ENCODE data around the gene ATRIP. TPM values are rescaled to one million over a fixed set of nuclear protein-coding genes. Genes with fewer than 3 reads are reported as not detected.

ATRIP gene
- total and polyA plus RNA-seq, 2 of the 4 experiments (the other 2 are of a cell fraction), result 6.8 to 10.8 TPM

DNA sequence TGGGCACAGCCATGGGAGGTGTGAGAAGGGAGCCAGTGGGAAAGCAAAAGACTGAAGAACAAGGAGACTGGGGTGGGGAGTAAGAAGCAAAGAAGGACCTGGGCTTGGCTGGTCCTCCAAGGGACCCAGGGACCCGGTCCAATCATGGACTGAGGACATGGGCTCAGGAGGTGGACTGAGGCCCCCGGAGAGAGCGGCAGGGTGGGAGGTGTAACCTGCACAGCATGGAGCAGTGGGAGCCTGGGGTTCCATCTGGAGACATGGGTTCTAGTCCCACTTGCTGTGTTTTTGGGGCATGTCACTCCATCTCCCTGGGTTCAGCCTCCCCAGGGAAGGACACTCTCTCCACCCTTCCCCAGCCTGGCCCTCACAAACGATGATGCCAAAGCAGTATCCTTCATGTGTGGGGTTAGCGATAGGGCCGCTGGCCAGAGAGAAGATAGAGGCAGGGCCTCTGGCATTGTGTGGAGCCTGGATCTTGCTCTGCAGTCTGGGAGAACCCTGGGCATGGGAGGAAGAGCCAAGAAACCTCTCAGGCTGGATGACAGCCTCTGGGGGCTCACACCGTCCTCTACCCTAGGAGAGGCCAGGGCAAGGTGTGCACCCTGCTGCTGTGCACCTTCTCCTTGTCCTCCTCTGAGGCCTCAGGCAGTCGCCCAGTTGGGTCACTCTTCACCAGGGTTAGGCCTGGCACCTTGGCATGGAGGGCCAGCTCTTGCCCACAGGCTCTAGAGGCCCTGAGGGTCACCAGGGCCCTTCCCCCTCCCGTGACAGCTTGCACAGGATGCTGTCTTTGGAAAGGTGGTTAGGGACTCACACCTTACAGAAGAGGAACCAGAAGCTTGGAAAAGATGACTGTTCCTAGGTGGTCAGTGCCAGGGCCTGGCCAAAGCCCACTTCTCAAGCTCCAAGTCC lies 48.5 kb upstream of the ATRIP start (continued):
- no peak for TF ChIP-seq BHLHE40 (IDR thresholded peaks at IDR 0.05; ENCODE audit: low read depth, low read length)

- Histone ChIP-seq H2AK5ac (ENCODE audit: low read depth, low read length) (no peak overlapping the region), H3K4ac (ENCODE audit: low read depth, low read length) (no peak overlapping the region), H2BK5ac (ENCODE audit: low read depth, low read length, poor library complexity, severe bottlenecking) (no peak overlapping the region), H3K18ac (ENCODE audit: low read depth, low read length) (no peak overlapping the region), H3K23ac (ENCODE audit: low read depth, low read length) (no peak overlapping the region), H4K8ac (ENCODE audit: low read depth in 2 of 2, low read length in 2 of 2) (no peak overlapping the region), H3K9me1 (ENCODE audit: insufficient read depth, low read length) (peaks cover 7% of the 10 kb centered on the region; the same call in 1 of the 2 replicates), H3K56ac (ENCODE audit: extremely low read depth, insufficient read depth, low read length) (no peak overlapping the region), H2BK15ac (ENCODE audit: low read depth, low read length) (no peak overlapping the region), H3K9ac (ENCODE audit: low read depth, low read length) (no peak overlapping the region), H3K4me3 (ENCODE audit: insufficient read depth, low read depth, low read length) (no peak overlapping the region), H2AFZ (replicated peaks; ENCODE audit: low read length, poor library complexity) (no peak overlapping the region), H3K4me1 (ENCODE audit: control insufficient read depth, insufficient read depth, low read length) (peaks cover 7% of the 10 kb centered on the region), H3K4me2 (ENCODE audit: low read depth, low read length) (no peak overlapping the region), H3K9me3 (ENCODE audit: control insufficient read depth, insufficient read depth, low read length) (no peaks in the 10 kb centered on the region), H3K36me3 (ENCODE audit: control insufficient read depth, insufficient read depth, low read length) (peaks cover 4% of the 10 kb centered on the region; the same call in 1 of the 2 replicates), H4K20me1 (ENCODE audit: insufficient read depth, low read length) (no peaks in the 10 kb centered on the region), H2BK120ac (ENCODE audit: low read depth, low read length) (no peak overlapping the region), H4K91ac (ENCODE audit: insufficient read depth, low read depth, low read length) (no peak overlapping the region), H3K14ac (replicated peaks; ENCODE audit: low read depth, low read length) (no peak overlapping the region), H2AK9ac (replicated peaks; ENCODE audit: low read depth, low read length, poor library complexity) (peak overlapping the region; percentile 48), H3K27me3 (ENCODE audit: control insufficient read depth, insufficient read depth, low read length) (peaks cover 11% of the 10 kb centered on the region), H2BK20ac (ENCODE audit: low read depth, low read length) (no peak overlapping the region), H4K5ac (ENCODE audit: low read depth, low read length) (no peak overlapping the region), H3K79me1 (ENCODE audit: low read depth in 1 of 2, low read length in 2 of 2) (no peaks in the 10 kb centered on the region), H3K27ac (ENCODE audit: insufficient read depth, low read length) (no peak overlapping the region)
- ChIA-PET CTCF (interaction anchor here (4.8 kb wide), 1 partner anchor 37 kb away, joined by 65 read pairs; no protein-coding TSS in a partner anchor), POLR2A (ENCODE audit: unreplicated experiment) (no interaction called here)
- in situ Hi-C loops (cut with MboI; ENCODE audit: low sequenced_read_pairs) (no loop called here), intact Hi-C loops (cut with micrococcal nuclease) (no loop called here), dilution Hi-C loops (cut with HindIII; ENCODE audit: low sequenced_read_pairs, unreplicated experiment) (no loop called here)
- BruUV-seq (replicated peaks), result no TSS peak
- DNase-seq, result no peak
- ATAC-seq (ENCODE audit: low read depth), result no peak
- 94% methylated on average over 6 of the region's 11 CpGs; no CpG with 5 or more reads in 1 of the 2 experiments for WGBS, 2 experiments (ENCODE audit: extremely low coverage in 2 of 2, insufficient read length in 1 of 2)
- no peak for TF ChIP-seq RCOR1 (IDR thresholded peaks at IDR 0.05; ENCODE audit: insufficient replicate concordance, low read length)
- TF ChIP-seq MAZ (IDR thresholded peaks at IDR 0.05; ENCODE audit: borderline replicate concordance, low read depth, low read length), result no peak
- no peak for TF ChIP-seq CHD1 (IDR thresholded peaks at IDR 0.05; ENCODE audit: low read depth, low read length)
- TF ChIP-seq RAD21 (IDR thresholded peaks at IDR 0.05; ENCODE audit: low read length), result no peak
- no peak for TF ChIP-seq USF2 (IDR thresholded peaks at IDR 0.05; ENCODE audit: low read depth, low read length)
- TF ChIP-seq NFE2L2 (IDR thresholded peaks at IDR 0.05; ENCODE audit: low read depth, low read length), result no peak
- TF ChIP-seq SMC3 (IDR thresholded peaks at IDR 0.05; ENCODE audit: low read depth, low read length), result no peak
- TF ChIP-seq, protein P1, sequence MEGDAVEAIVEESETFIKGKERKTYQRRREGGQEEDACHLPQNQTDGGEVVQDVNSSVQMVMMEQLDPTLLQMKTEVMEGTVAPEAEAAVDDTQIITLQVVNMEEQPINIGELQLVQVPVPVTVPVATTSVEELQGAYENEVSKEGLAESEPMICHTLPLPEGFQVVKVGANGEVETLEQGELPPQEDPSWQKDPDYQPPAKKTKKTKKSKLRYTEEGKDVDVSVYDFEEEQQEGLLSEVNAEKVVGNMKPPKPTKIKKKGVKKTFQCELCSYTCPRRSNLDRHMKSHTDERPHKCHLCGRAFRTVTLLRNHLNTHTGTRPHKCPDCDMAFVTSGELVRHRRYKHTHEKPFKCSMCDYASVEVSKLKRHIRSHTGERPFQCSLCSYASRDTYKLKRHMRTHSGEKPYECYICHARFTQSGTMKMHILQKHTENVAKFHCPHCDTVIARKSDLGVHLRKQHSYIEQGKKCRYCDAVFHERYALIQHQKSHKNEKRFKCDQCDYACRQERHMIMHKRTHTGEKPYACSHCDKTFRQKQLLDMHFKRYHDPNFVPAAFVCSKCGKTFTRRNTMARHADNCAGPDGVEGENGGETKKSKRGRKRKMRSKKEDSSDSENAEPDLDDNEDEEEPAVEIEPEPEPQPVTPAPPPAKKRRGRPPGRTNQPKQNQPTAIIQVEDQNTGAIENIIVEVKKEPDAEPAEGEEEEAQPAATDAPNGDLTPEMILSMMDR (conservative IDR thresholded peaks at IDR 0.05; ENCODE audit: low read depth, low read length), result no peak
- no peak for TF ChIP-seq FOS (IDR thresholded peaks at IDR 0.05; ENCODE audit: low read depth, low read length)
- no peak for TF ChIP-seq BHLHE40 (IDR thresholded peaks at IDR 0.05; ENCODE audit: low read depth, low read length)
- TF ChIP-seq POLR2A (IDR thresholded peaks at IDR 0.05; ENCODE audit: low read depth, low read length), result no peak
- TF ChIP-seq RFX5 (IDR thresholded peaks at IDR 0.05; ENCODE audit: low read depth, low read length), result no peak
- TF ChIP-seq CEBPB (IDR thresholded peaks at IDR 0.05; ENCODE audit: low read depth, low read length), result no peak
Observed at GRCh38 chr3:48398701-48399386, 47.7 kb upstream of the ATRIP start.

All from IMR-90 (cell line).